ENCODE measurements around the gene PON3. TPM values are rescaled to one million over a fixed set of nuclear protein-coding genes. Genes with fewer than 3 reads are reported as not detected.
A peak's percentile ranks its signal among the peaks of the same experiment; 100 is the strongest.

PON3 gene
- total and polyA plus RNA-seq, 2 of the 13 experiments (the other 11 are each of a cell fraction or from before 2014, with no cell fraction given): 23.6 to 37.8 TPM

- no peak for TF ChIP-seq DMTF1 (CRISPR knock-in tag; IDR thresholded peaks at IDR 0.05)
- TF ChIP-seq ZNF784 (CRISPR knock-in tag; IDR thresholded peaks at IDR 0.05; ENCODE audit: borderline replicate concordance): no peak
- no peak for TF ChIP-seq ZNF850 (CRISPR knock-in tag; conservative IDR thresholded peaks at IDR 0.05)
- TF ChIP-seq, protein P1, sequence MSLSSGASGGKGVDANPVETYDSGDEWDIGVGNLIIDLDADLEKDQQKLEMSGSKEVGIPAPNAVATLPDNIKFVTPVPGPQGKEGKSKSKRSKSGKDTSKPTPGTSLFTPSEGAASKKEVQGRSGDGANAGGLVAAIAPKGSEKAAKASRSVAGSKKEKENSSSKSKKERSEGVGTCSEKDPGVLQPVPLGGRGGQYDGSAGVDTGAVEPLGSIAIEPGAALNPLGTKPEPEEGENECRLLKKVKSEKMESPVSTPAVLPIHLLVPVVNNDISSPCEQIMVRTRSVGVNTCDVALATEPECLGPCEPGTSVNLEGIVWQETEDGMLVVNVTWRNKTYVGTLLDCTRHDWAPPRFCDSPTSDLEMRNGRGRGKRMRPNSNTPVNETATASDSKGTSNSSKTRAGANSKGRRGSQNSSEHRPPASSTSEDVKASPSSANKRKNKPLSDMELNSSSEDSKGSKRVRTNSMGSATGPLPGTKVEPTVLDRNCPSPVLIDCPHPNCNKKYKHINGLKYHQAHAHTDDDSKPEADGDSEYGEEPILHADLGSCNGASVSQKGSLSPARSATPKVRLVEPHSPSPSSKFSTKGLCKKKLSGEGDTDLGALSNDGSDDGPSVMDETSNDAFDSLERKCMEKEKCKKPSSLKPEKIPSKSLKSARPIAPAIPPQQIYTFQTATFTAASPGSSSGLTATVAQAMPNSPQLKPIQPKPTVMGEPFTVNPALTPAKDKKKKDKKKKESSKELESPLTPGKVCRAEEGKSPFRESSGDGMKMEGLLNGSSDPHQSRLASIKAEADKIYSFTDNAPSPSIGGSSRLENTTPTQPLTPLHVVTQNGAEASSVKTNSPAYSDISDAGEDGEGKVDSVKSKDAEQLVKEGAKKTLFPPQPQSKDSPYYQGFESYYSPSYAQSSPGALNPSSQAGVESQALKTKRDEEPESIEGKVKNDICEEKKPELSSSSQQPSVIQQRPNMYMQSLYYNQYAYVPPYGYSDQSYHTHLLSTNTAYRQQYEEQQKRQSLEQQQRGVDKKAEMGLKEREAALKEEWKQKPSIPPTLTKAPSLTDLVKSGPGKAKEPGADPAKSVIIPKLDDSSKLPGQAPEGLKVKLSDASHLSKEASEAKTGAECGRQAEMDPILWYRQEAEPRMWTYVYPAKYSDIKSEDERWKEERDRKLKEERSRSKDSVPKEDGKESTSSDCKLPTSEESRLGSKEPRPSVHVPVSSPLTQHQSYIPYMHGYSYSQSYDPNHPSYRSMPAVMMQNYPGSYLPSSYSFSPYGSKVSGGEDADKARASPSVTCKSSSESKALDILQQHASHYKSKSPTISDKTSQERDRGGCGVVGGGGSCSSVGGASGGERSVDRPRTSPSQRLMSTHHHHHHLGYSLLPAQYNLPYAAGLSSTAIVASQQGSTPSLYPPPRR (CRISPR knock-in tag; IDR thresholded peaks at IDR 0.05; ENCODE audit: borderline replicate concordance): no peak
- no peak for TF ChIP-seq RAD51 (IDR thresholded peaks at IDR 0.05; ENCODE audit: borderline replicate concordance)
- TF ChIP-seq PPARG (CRISPR knock-in tag; conservative IDR thresholded peaks at IDR 0.05): peak; percentile 59
- no peak for TF ChIP-seq SOX13 (IDR thresholded peaks at IDR 0.05)
- peak in 1 of 2 experiments; percentile 82; a peak in 2 of 4 replicates for TF ChIP-seq SOX13 (CRISPR knock-in tag; conservative IDR thresholded peaks at IDR 0.05 in 1 of 2, IDR thresholded peaks at IDR 0.05 in 1 of 2)
- no peak for TF ChIP-seq ZNF639 (CRISPR knock-in tag; conservative IDR thresholded peaks at IDR 0.05)
- TF ChIP-seq ARID5B (CRISPR knock-in tag; IDR thresholded peaks at IDR 0.05): peak; percentile 91
- TF ChIP-seq SP4 (CRISPR knock-in tag; IDR thresholded peaks at IDR 0.05): no peak
Observed at GRCh38 chr7:95441042-95441823, 45.1 kb upstream of the PON3 start (continued).

Data from HepG2 (cell line).